Psoas muscle (tissue), 8 donors: ENCODE results near the gene HMX1. TPM values are rescaled to one million over a fixed set of nuclear protein-coding genes. Genes with fewer than 3 reads are reported as not detected.

Experiments
- ATAC-seq, 4 donors: fragments of 200-7000 bp; cut with Tn5 transposase; one replicate each; pipeline ENCODE4 v1.9.1; 2020; ENCODE audit warnings: moderate library complexity in 3 of 4, mild to moderate bottlenecking in 2 of 4
- DNase-seq, 2 donors: peaks; one replicate each; pipeline ENCODE4 v3.0.0-alpha.2; 2020
- H3K27ac ChIP-seq: fragments of 200-600 bp; one replicate; pipeline ENCODE4 v1.8.0; 2022
- H3K27me3 ChIP-seq, 3 donors: fragments of 200-600 bp in 1 of 3; one replicate each; pipeline versions ENCODE4 v1.6.1 to v1.8.0; 2013 to 2022; ENCODE audit warnings: low read length in 2 of 3, mild to moderate bottlenecking in 2 of 3, moderate library complexity in 1 of 3; ENCODE audit not compliant: insufficient read depth in 3 of 3
- H3K36me3 ChIP-seq, 2 donors: fragments of 200-600 bp in 1 of 2; one replicate each; pipeline versions ENCODE4 v1.6.1 to v1.8.0; 2013 to 2022; ENCODE audit warnings: low read depth in 1 of 2, mild to moderate bottlenecking in 1 of 2, moderate library complexity in 1 of 2; ENCODE audit not compliant: insufficient read depth in 1 of 2
- H3K4me1 ChIP-seq: fragments of 200-600 bp; one replicate; pipeline ENCODE4 v1.8.0; 2022
- H3K4me3 ChIP-seq: fragments of 200-600 bp; one replicate; pipeline ENCODE4 v1.8.0; 2022; ENCODE audit warnings: mild to moderate bottlenecking
- H3K9me3 ChIP-seq: fragments of 200-600 bp; one replicate; pipeline ENCODE4 v1.8.0; 2022
- CTCF ChIP-seq: fragments of 200-600 bp; IDR thresholded peaks from one replicate; pipeline ENCODE4 v1.8.0; 2022; ENCODE audit warnings: antibody characterized with exemption
- WGBS, 3 donors: extraction: QIAGEN DNeasy Blood & Tissue Kit; methylation state at CpG; one replicate each; pipeline versions ENCODE4 v1.1.6 to v1.1.7; 2013; 5-methylcytosine and 5-hydroxymethylcytosine counted together
- intact Hi-C, 2 donors: fragments of 100-400 bp; cut with DNase I; formaldehyde crosslinking; loops; one replicate each; pipeline versions ENCODE4 v1.11.0 to v1.14.2; 2022
- polyA plus RNA-seq, 3 donors: library from polyadenylated mRNA; stranded (reverse); fragments of 200-250 nt; gene quantifications; one replicate each; pipeline ENCODE4 v1.2.3, GENCODE V29; 2013
- total RNA-seq, 4 donors: library from RNA; stranded (reverse); fragmentation: NEBNext Ultra II Directional in 2 of 4; extraction: Animal tissue kit (Norgen Biotek cat#: 25700) in 2 of 4; gene quantifications; one replicate each; pipeline versions ENCODE4 v1.2.1 to v1.2.4, GENCODE V29; 2021 to 2023
- donor health status: healthy with polysubstance abuse.
- donor health status: DM: no; HTN: no; CAD: no; lungs with moderate emphysema.
- donor health status: Bipolar disorder and iron deficiency.
- donor health status: healthy.
- donor health status: DM: yes; HTN: yes; CAD: no.
- donor health status: DM: no; HTN: no; CAD: no.
- donor health status: DM: no; HTN: no; CAD: no.
- donor health status: DM: yes; HTN: yes; CAD: no.

Gene HMX1
- total and polyA plus RNA-seq, 7 donors = not detected

- no peak for TF ChIP-seq CTCF
- Histone ChIP-seq H3K9me3 (peaks cover 5% of the 10 kb centered on the region), H3K4me3 (no peak overlapping the region), H3K4me1 (no peaks in the 10 kb centered on the region), H3K27me3 (peaks cover 0 to 47% (median 16%) of the 10 kb centered on the region in 3 donors), H3K36me3 (no peaks in the 10 kb centered on the region), H3K27ac (no peak overlapping the region)
- DNase-seq (no peak), ATAC-seq (no peak)
- 24 to 35% (median 29%) methylated on average over 7 to 14 of the region's 14 CpGs for WGBS, 3 donors
- intact Hi-C loops = no loop called here
These were observed 10.6 kb upstream of the HMX1 start for GRCh38 chr4:8882239-8882638.

- no peak for ATAC-seq
- Histone ChIP-seq H3K4me1 (no peaks in the 10 kb centered on the region), H3K9me3 (no peaks in the 10 kb centered on the region), H3K27ac (no peak overlapping the region), H3K36me3 (no peaks in the 10 kb centered on the region), H3K4me3 (no peak overlapping the region), H3K27me3 (peaks cover 0 to 40% (median 22%) of the 10 kb centered on the region in 3 donors)
- intact Hi-C loops = no loop called here
- no peak for TF ChIP-seq CTCF
- DNase-seq = no peak
- WGBS, 3 donors = 79 to 91% (median 80%) methylated on average over 9 of the region's 9 CpGs
These were observed 9.2 kb upstream of the HMX1 start for GRCh38 chr4:8880851-8881250.

- H3K27me3 ChIP-seq = peaks cover 0 to 50% (median 30%) of the 10 kb centered on the region in 3 donors
These were observed 7.9 kb upstream of the HMX1 start for GRCh38 chr4:8879574-8879973.

DNA sequence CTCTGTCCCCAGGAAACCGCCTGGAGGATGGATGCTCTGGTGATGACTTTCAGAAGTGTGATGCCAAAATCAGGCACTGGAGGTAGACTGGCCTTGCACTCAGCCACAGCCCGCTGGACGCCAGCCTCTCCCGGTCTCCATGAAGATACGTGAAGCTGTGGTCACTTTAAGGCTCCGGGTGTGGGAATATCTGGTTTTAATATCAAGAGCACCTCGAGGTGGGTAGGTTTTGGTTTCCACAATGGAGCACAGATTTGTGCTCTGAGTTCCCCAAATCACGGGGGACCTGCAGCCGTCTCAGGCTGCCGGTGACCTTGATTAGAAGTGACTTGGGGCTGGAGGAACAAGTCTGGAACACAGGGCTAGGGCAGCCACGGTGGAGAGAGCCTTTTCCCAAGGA, 6.8 kb upstream of the HMX1 start:
- ATAC-seq = no peak
- Histone ChIP-seq H3K4me1 (no peaks in the 10 kb centered on the region), H3K27ac (no peak overlapping the region), H3K9me3 (no peaks in the 10 kb centered on the region), H3K36me3 (no peaks in the 10 kb centered on the region), H3K4me3 (no peak overlapping the region), H3K27me3 (peaks cover 0 to 62% (median 33%) of the 10 kb centered on the region in 3 donors)
- intact Hi-C loops = no loop called here
- 16 to 17% (median 16%) methylated on average over 11 of the region's 11 CpGs for WGBS, 3 donors
- no peak for TF ChIP-seq CTCF
- DNase-seq = no peak

More at GRCh38 chr4:8879574-8879973, 7.9 kb upstream of the HMX1 start:
- Histone ChIP-seq H3K27ac (no peak overlapping the region), H3K4me1 (no peaks in the 10 kb centered on the region), H3K9me3 (no peaks in the 10 kb centered on the region), H3K36me3 (no peaks in the 10 kb centered on the region), H3K4me3 (no peak overlapping the region)
- no peak for TF ChIP-seq CTCF
- ATAC-seq (no peak), DNase-seq (no peak)
- 55 to 61% (median 61%) methylated on average over 8 of the region's 8 CpGs for WGBS, 3 donors
- intact Hi-C loops = no loop called here

DNA sequence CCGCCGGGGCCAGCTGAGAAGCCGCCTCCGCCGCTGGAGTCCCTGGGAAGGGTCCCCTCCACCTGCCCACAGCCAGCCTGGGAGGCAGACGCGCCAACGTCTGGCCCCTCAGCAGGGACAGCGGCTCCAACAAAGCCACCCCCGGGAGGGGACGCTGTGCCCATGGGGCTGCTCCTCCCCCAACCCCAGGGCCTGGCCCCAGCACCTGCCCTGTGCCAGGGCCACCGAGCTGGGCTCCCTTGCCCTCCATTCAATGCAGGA, 6.1 kb upstream of the HMX1 start:
- H3K9me3 ChIP-seq = no peaks in the 10 kb centered on the region
- WGBS, 3 donors = 1 to 4% (median 3%) methylated on average over 9 to 12 of the region's 12 CpGs
- H3K4me3 ChIP-seq = no peak overlapping the region
- H3K4me1 ChIP-seq = no peaks in the 10 kb centered on the region
- peaks cover 0 to 69% (median 40%) of the 10 kb centered on the region in 3 donors for H3K27me3 ChIP-seq
- no peak for DNase-seq
- no peak for TF ChIP-seq CTCF
- no peak for ATAC-seq
- intact Hi-C loops = no loop called here
- no peaks in the 10 kb centered on the region for H3K36me3 ChIP-seq
- H3K27ac ChIP-seq = no peak overlapping the region
